Cardiac muscle cell (in vitro differentiated cells and primary cell): ENCODE data around the gene HERC5. TPM values are rescaled to one million over a fixed set of nuclear protein-coding genes. Genes with fewer than 3 reads are reported as not detected.

Source experiments
- DNase-seq, 2 donors: peaks; one replicate each; pipeline versions ENCODE4 v3.0.0 to v3.0.0-alpha.2; 2010 to 2017; ENCODE audit warnings: low read depth in 1 of 2, low spot score in 1 of 2
- H3K27ac ChIP-seq: fragments of 200-600 bp; sonication (generic); 2 replicates; pipeline ENCODE4 v1.5.1; 2016
- H3K27me3 ChIP-seq: fragments of 200-600 bp; sonication (generic); 2 replicates; pipeline ENCODE4 v1.6.0; 2016; ENCODE audit warnings: control low read depth
- H3K36me3 ChIP-seq: fragments of 200-600 bp; sonication (generic); 2 replicates; pipeline ENCODE4 v1.5.1; 2016; ENCODE audit warnings: control low read depth
- H3K4me1 ChIP-seq: fragments of 200-600 bp; sonication (generic); 2 replicates; pipeline ENCODE4 v1.8.1; 2017; ENCODE audit warnings: low read depth, mild to moderate bottlenecking, mixed run types
- H3K4me3 ChIP-seq: fragments of 200-600 bp; sonication (generic); 2 replicates; pipeline ENCODE4 v1.5.1; 2016; ENCODE audit warnings: mild to moderate bottlenecking
- H3K9me3 ChIP-seq: fragments of 200-600 bp; sonication (generic); 2 replicates; pipeline ENCODE4 v1.5.1; 2017; ENCODE audit warnings: low read depth, mild to moderate bottlenecking, control low read depth
- CTCF ChIP-seq: IDR thresholded peaks from 2 replicates; pipeline ENCODE4 v1.5.1; 2012; ENCODE audit warnings: low read depth, mild to moderate bottlenecking, low read length
- polyA plus RNA-seq: library from polyadenylated mRNA; unstranded; fragments of >200 nt; fragmentation: Nextera tagmentation; extraction: Ambion mirVana; gene quantifications from 2 replicates; pipeline ENCODE4 v1.2.1, GENCODE V29; 2016
- total RNA-seq: library from RNA; depleted of rRNA; stranded (reverse); fragments of >200 nt; gene quantifications from 2 replicates; pipeline ENCODE4 v1.2.3, GENCODE V29; 2016

Gene HERC5
- total and polyA plus RNA-seq, 2 experiments from 2014 or later: 1.1 to 2.4 TPM

- no peak for DNase-seq
- H3K4me3 ChIP-seq: no peak overlapping the region
- no peaks in the 10 kb centered on the region for H3K36me3 ChIP-seq
- TF ChIP-seq CTCF: no peak
- H3K9me3 ChIP-seq: no peaks in the 10 kb centered on the region
- H3K27ac ChIP-seq: no peak overlapping the region
- no peaks in the 10 kb centered on the region for H3K4me1 ChIP-seq
- H3K27me3 ChIP-seq: no peaks in the 10 kb centered on the region
Observed at GRCh38 chr4:88514557-88515511, 57.9 kb downstream of the HERC5 start.

GRCh38 chr4:88516746-88517145 is 59.8 kb downstream of the HERC5 start:
- Histone ChIP-seq H3K4me3 (no peak overlapping the region), H3K36me3 (peaks cover 14% of the 10 kb centered on the region), H3K4me1 (no peaks in the 10 kb centered on the region), H3K27me3 (no peaks in the 10 kb centered on the region), H3K27ac (no peak overlapping the region), H3K9me3 (no peaks in the 10 kb centered on the region)
- no peak for DNase-seq
- no peak for TF ChIP-seq CTCF

GRCh38 chr4:88517825-88518224 is 60.9 kb downstream of the HERC5 start:
- Histone ChIP-seq H3K27ac (no peak overlapping the region), H3K36me3 (peaks cover 14% of the 10 kb centered on the region), H3K4me3 (no peak overlapping the region), H3K4me1 (peaks cover 6% of the 10 kb centered on the region), H3K9me3 (no peaks in the 10 kb centered on the region), H3K27me3 (no peaks in the 10 kb centered on the region)
- TF ChIP-seq CTCF: no peak
- no peak for DNase-seq

- peaks cover 14% of the 10 kb centered on the region for H3K36me3 ChIP-seq
- no peaks in the 10 kb centered on the region for H3K27me3 ChIP-seq
- H3K27ac ChIP-seq: no peak overlapping the region
- H3K4me1 ChIP-seq: peaks cover 6% of the 10 kb centered on the region
- DNase-seq: no peak
- no peaks in the 10 kb centered on the region for H3K9me3 ChIP-seq
- TF ChIP-seq CTCF: no peak
- H3K4me3 ChIP-seq: no peak overlapping the region
Observed at GRCh38 chr4:88518911-88519310, 62.0 kb downstream of the HERC5 start.

- H3K4me1 ChIP-seq: peaks cover 13% of the 10 kb centered on the region
- peak overlapping the region; percentile 70 for H3K4me3 ChIP-seq
- no peaks in the 10 kb centered on the region for H3K27me3 ChIP-seq
- DNase-seq: peak; percentile 41 to 59
- no peak for TF ChIP-seq CTCF
- peaks cover 14% of the 10 kb centered on the region for H3K36me3 ChIP-seq
- H3K9me3 ChIP-seq: no peaks in the 10 kb centered on the region
- H3K27ac ChIP-seq: peak overlapping the region; percentile 97
Observed at GRCh38 chr4:88522702-88523324, 65.9 kb downstream of the HERC5 start.
